Bone marrow (tissue), 2 donors: Measurements from ENCODE around the gene PANK2.
"Not testable (repeated sequence)": the region's sequence is repeated elsewhere in the genome, so short reads cannot be mapped to it uniquely, and the experiment has no call there.

ENCODE experiments used
- DNase-seq, 2 donors: peaks; one replicate each; lab custom pipeline; 2025; lab: John Stamatoyannopoulos, UW

The PANK2 gene

GRCh38 chr20:3871550-3872265 is 17.5 kb upstream of the PANK2 start:
- no peak for DNase-seq

- DNase-seq, result no peak
Measured at GRCh38 chr20:3873507-3873906, 15.7 kb upstream of the PANK2 start.

GRCh38 chr20:3874194-3874844 is 14.9 kb upstream of the PANK2 start:
- DNase-seq, result no peak

- DNase-seq, result no peak
Measured at GRCh38 chr20:3875378-3875974, 13.7 kb upstream of the PANK2 start.

- DNase-seq, result no peak
Measured at GRCh38 chr20:3876000-3876399, 13.2 kb upstream of the PANK2 start.

- DNase-seq, result no peak
Measured at GRCh38 chr20:3876676-3877075, 12.5 kb upstream of the PANK2 start.

- DNase-seq, result not testable (repeated sequence)
Measured at GRCh38 chr20:3878921-3879274, 10.3 kb upstream of the PANK2 start.

- no peak for DNase-seq
Measured at GRCh38 chr20:3885715-3886114, 3.5 kb upstream of the PANK2 start.

- no peak for DNase-seq
Measured at GRCh38 chr20:3887876-3888620, 1.1 kb upstream of the PANK2 start.

- DNase-seq, result no peak
Measured at GRCh38 chr20:3889489-3890397, 556 bp downstream of the PANK2 start.

- no peak for DNase-seq
Measured at GRCh38 chr20:3890398-3890751, 1.2 kb downstream of the PANK2 start.

- no peak for DNase-seq
Measured at GRCh38 chr20:3890999-3891929, 2.1 kb downstream of the PANK2 start.

- DNase-seq, result no peak
Measured at GRCh38 chr20:3894796-3895195, 5.6 kb downstream of the PANK2 start.

- no peak for DNase-seq
Measured at GRCh38 chr20:3896302-3896701, 7.1 kb downstream of the PANK2 start.

- DNase-seq, result no peak
Measured at GRCh38 chr20:3896853-3897583, 7.8 kb downstream of the PANK2 start.

- DNase-seq, result not testable (repeated sequence)
Measured at GRCh38 chr20:3898181-3898580, 9.0 kb downstream of the PANK2 start.

- DNase-seq, result no peak
Measured at GRCh38 chr20:3898639-3899038, 9.5 kb downstream of the PANK2 start.

- DNase-seq, result no peak
Measured at GRCh38 chr20:3900187-3900604, 11.0 kb downstream of the PANK2 start.

- peak in 1 of 2 donors; percentile 48 for DNase-seq
Measured at GRCh38 chr20:3901028-3901705, 12.0 kb downstream of the PANK2 start.
